Activated CD4-positive, alpha-beta T cell treated with anti-CD3 and anti-CD28 coated beads, Interleukin-2, amount 10 ng/mL, durations not matched to agents 24 days and 14 days (primary cell): Measurements from ENCODE around the gene VWA1. TPM values are rescaled to one million over a fixed set of nuclear protein-coding genes. Genes with fewer than 3 reads are reported as not detected.
"Not testable (repeated sequence)": the region's sequence is repeated elsewhere in the genome, so short reads cannot be mapped to it uniquely, and the experiment has no call there.

Experiments
- DNase-seq: peaks from one replicate; pipeline ENCODE4 v3.0.0; 2022
- H3K27ac Mint-ChIP-seq: one replicate; pipeline ENCODE4 v1.8.0; 2022; ENCODE audit warnings: mild to moderate bottlenecking, mixed read lengths
- H3K27me3 Mint-ChIP-seq: one replicate; pipeline ENCODE4 v1.8.0; 2022; ENCODE audit warnings: mixed read lengths
- H3K36me3 Mint-ChIP-seq: one replicate; pipeline ENCODE4 v1.8.0; 2022; ENCODE audit warnings: low read depth, mild to moderate bottlenecking, mixed read lengths
- H3K4me1 Mint-ChIP-seq: one replicate; pipeline ENCODE4 v1.8.0; 2021; ENCODE audit warnings: mixed read lengths
- H3K4me3 Mint-ChIP-seq: one replicate; pipeline ENCODE4 v1.8.0; 2022; ENCODE audit warnings: mild to moderate bottlenecking, moderate library complexity, mixed read lengths
- H3K9me3 Mint-ChIP-seq: one replicate; pipeline ENCODE4 v1.8.0; 2021; ENCODE audit warnings: mixed read lengths
- intact Hi-C: fragments of 100-400 bp; cut with micrococcal nuclease; formaldehyde crosslinking; loops from one replicate; pipeline ENCODE4 v1.15.1; 2023
- total RNA-seq: library from RNA; stranded (reverse); gene quantifications from 2 replicates; pipeline ENCODE4 v1.2.3, GENCODE V29; 2022

Gene VWA1
- total RNA-seq, 1 donor from 2014 or later: 4.9 TPM

DNA sequence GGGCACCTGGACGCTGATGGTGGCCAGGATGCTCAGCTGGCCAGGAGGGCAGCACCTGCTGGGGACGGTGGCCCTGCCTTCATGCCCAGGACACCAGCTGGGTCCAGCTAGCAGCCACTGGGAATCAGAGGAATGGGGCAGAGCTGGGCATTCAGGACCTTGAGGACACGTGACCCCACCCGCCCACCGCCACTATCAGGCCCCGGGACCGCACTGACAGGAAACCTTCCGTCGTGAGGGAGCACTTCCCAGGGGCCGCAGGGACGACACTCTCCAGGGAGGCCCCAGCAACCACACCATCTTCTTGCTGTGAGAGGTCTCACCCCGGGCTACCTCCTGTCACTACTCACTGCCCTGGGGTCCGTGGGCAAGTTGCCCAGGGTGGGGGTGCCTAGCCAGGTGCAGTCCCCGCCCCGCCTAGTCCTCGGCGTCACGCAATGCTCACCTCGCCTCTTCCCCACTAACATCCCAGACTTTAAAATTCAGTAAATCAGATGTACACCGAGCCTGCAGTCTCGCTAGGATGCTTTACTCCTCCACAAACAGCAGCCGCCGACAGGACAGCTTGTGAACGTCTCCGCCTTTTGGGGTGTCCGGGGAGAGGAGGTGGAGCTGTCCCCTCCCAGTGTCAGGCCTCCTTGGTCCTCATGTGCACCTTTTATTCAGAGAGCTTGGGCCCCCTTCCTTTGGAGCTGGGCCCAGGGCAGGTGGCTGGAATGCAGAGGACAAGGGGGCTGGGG lies 4.9 kb downstream of the VWA1 start:
- Mint-ChIP-seq H3K4me3 (no peak overlapping the region), H3K9me3 (no peaks in the 10 kb centered on the region), H3K4me1 (peaks cover 4% of the 10 kb centered on the region), H3K27me3 (peaks cover 4% of the 10 kb centered on the region), H3K36me3 (no peaks in the 10 kb centered on the region), H3K27ac (no peak overlapping the region)
- intact Hi-C loops: loop anchor here (2.0 kb wide), 1 partner anchor 34 kb away; the partner anchor contains the start of gene MRPL20
- DNase-seq: no peak

DNA sequence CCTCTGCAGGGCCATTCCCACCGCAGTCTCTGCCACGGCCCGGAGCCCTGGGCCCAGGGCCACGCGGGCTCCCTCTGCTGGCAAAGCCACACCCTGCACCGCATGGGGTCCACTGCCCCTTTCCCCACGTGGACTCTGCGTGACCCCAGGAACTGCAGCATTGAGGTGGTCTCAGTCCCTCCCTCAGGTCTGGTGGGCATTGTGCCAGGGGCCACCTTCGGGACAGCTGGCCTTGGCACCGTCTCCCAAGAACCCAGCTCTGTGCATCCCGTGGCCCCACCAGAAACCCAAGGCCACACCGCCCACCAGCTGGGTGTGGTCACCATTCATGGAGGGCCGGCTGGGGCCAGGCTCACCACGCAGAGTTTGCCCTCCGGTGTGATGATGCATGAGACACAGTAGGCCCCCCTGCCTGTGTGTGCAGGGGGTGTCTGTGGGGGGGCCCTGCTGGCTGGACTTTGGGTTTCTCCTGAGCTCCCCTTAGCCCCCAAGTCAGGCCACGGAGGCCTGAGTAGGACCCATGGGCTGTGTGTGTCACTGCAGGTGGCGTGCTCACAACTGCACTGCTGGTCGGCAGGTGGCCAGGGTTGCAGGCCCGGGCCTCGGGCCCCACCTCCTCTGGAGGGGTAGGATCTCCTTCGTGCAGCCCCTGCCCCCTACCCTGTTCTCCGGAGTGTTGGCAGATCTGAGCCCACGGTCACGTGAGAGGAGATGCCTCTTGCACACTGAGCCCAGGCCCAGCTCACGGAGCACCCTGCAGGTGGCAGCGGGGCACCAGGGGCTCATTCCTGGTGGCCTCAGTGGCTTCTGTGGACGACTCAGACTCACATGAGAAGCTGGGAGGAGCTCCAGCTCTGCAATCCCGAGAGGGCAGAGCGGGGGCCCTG lies 5.8 kb downstream of the VWA1 start:
- Mint-ChIP-seq H3K27me3 (peaks cover 3% of the 10 kb centered on the region), H3K36me3 (no peaks in the 10 kb centered on the region), H3K4me1 (peaks cover 3% of the 10 kb centered on the region), H3K9me3 (no peaks in the 10 kb centered on the region), H3K27ac (no peak overlapping the region), H3K4me3 (no peak overlapping the region)
- DNase-seq: peak; percentile 88
- intact Hi-C loops: loop anchor here (2.0 kb wide), 1 partner anchor 34 kb away; the partner anchor contains the start of gene MRPL20

DNA sequence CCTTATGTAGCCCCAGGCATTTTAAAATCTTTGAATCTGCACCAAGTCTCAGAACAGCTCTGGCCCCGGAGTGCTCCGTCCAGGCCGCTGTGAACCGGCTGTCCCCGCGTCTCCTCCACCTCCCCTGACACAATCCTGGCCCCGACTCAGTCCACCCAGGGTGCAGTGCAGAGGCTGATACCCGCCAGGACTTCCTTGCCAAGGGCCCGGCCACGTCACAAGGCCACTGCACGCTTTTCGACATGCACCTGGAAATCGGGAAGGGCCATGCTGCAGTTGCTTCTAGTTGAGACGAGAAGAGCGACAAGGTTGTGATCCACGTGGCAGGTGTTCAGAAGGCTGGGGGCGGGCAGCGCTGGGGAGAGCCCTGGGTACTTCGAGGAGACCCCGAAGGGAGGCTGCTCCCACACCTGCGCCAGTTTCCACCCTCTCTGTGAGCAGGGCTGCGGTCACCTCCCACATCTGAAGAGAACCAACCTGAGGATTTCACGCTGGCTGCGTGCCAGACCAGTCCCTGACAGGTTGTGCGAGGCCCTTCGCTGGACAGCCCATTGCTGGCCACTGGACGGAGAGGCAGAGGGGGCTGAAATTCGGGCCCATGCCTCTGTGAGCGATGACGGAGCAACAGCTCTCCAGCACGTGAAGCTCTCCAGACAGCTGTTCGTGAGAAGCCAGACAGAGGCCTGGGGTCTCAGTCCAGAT lies 6.7 kb downstream of the VWA1 start:
- intact Hi-C loops: no loop called here
- H3K4me3 Mint-ChIP-seq: no peak overlapping the region
- H3K36me3 Mint-ChIP-seq: no peaks in the 10 kb centered on the region
- no peaks in the 10 kb centered on the region for H3K9me3 Mint-ChIP-seq
- no peak overlapping the region for H3K27ac Mint-ChIP-seq
- peaks cover 2% of the 10 kb centered on the region for H3K4me1 Mint-ChIP-seq
- no peaks in the 10 kb centered on the region for H3K27me3 Mint-ChIP-seq
- DNase-seq: no peak

DNA sequence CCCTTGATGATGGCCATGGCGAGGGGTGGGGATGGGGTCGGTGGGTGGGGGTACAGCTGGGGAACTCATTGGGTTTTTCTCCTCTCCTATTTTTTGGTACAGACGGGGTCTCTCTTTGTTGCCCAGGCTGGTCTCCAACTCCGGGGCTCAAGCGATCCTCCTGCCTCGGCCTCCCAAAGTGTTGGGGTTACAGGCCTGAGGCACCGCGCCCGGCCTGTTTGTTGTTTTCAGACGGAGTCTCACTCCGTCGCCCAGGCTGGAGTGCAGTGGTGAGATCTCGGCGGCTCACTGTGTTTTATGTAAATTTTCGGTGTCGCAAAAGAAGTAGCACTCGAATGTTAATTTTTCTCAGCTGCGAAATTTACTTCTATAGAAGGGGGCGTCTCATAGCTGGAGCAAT lies 11.1 kb downstream of the VWA1 start:
- H3K36me3 Mint-ChIP-seq, H3K27me3 Mint-ChIP-seq, DNase-seq, H3K4me3 Mint-ChIP-seq, intact Hi-C loops, H3K4me1 Mint-ChIP-seq, H3K9me3 Mint-ChIP-seq, H3K27ac Mint-ChIP-seq: not testable (repeated sequence)

DNA sequence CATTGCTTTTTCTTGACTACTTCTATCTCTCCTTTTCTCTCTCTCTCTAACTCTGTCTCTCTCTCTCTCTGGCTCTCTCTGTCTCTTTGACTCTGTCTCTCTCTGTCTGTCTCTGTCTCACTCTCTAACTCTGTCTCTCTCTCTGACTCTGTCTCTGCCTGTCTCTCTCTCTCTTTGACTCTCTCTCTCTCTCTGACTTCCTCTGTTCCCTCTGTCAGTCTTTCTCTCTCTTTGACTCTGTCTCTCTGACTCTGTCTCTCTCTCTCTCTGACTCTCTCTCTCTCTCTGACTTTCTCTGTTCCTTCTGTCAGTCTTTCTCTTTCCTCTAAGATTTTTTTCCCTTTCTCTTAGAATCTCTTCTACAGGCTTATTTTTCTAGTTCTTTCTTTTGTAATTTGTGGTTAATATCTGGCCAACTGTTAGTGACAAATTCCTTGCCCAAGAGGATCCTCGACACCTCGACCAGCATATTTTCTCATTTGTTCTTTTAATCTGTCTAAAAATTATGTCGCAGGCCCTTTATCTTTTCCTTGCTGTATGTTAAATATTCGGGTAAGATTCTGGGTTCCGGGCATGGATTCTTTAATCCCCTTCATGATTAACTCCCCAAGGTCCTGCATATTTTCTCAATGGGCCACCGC lies 13.7 kb downstream of the VWA1 start, which contains the start of gene ATAD3C:
ATAD3C (plus strand) TSS at position 591 of the 641 bp plus-strand sequence. CDS start 995 bp downstream, outside the sequence.
- intact Hi-C loops: no loop called here
- Mint-ChIP-seq H3K4me3 (no peak within 1 kb of the TSS), H3K4me1 (no peaks in the 10 kb centered on the region), H3K27me3 (peaks cover 2% of the 10 kb centered on the region), H3K9me3 (no peaks in the 10 kb centered on the region), H3K27ac (no peak within 1 kb of the TSS), H3K36me3 (no peaks in the 10 kb centered on the region)
- DNase-seq: no peak

DNA sequence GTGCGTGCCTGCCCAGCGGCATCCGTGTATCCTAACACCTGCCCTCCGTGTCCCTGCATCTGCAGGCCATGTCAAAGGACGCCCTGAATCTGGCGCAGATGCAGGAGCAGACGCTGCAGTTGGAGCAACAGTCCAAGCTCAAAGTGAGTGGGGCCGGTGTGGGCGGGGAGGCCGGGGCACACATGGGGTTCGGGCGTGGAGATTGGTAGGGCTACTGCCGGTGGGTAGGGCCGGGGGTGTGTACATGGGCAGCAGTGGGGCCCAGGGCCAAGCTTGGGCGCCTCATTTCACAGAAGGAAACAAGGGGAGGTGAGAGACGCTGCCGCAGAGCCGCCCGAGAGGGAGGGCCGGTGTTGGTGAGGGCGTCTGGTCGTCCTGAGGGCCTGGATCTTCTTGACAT lies 15.1 kb downstream of the VWA1 start:
- DNase-seq, H3K36me3 Mint-ChIP-seq, H3K4me1 Mint-ChIP-seq, H3K27ac Mint-ChIP-seq, H3K27me3 Mint-ChIP-seq, intact Hi-C loops, H3K9me3 Mint-ChIP-seq, H3K4me3 Mint-ChIP-seq: not testable (repeated sequence)

DNA sequence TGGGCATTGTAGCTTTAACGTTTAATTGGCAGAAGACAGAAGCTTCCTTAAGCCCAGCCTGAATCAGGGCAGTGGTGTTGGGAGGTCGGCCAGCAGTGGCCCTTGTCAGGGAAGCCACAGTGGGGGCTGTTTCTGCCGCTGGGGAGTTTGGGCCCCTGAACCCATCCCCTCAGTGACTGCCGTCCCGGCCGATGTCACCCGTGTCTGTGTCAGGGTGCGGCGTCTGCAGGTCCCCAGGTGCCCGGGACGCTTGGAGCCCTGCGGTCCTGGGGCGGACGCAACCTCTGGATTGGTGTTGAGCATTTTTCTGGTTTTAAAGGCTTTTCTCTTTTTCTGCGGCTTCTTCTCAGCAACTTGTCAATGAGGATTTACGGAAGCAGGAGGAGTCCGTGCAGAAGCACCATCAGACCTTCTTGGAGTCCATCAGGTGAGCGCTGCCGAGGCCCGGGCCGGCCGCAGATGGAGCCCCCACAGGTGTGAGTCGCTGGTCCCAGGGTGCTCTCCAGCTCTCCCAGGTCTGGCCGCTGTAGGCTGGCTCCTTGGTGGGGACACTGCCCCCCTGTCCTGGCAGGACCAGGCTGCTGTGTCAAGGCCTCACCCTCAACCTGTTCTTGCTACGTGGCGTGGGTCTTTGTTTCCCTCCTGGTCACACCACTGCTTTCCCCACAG lies 16.3 kb downstream of the VWA1 start:
- intact Hi-C loops: no loop called here
- H3K9me3 Mint-ChIP-seq: no peaks in the 10 kb centered on the region
- DNase-seq: no peak
- H3K4me3 Mint-ChIP-seq: no peak overlapping the region
- no peak overlapping the region for H3K27ac Mint-ChIP-seq
- H3K27me3 Mint-ChIP-seq: peaks cover 2% of the 10 kb centered on the region
- no peaks in the 10 kb centered on the region for H3K36me3 Mint-ChIP-seq
- H3K4me1 Mint-ChIP-seq: no peaks in the 10 kb centered on the region

DNA sequence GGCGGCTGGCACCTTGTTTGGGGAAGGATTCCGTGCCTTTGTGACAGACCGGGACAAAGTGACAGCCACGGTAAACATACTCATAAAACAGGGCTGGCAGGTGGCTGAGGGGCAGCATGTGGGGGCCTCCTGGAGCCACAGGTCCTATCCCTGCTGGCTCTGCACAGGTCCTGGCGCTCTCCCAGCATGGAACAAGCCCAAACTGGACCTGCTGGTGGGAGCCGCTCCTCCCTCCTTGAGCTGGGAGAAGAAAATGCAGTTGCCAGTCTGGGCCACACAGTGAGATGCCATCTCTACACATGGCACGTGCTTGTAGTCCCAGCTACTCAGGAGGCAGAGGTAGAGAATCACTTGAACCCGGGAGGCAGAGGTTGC lies 16.9 kb downstream of the VWA1 start:
- H3K4me1 Mint-ChIP-seq, H3K9me3 Mint-ChIP-seq, H3K27ac Mint-ChIP-seq, H3K27me3 Mint-ChIP-seq, H3K4me3 Mint-ChIP-seq, intact Hi-C loops, DNase-seq, H3K36me3 Mint-ChIP-seq: not testable (repeated sequence)

DNA sequence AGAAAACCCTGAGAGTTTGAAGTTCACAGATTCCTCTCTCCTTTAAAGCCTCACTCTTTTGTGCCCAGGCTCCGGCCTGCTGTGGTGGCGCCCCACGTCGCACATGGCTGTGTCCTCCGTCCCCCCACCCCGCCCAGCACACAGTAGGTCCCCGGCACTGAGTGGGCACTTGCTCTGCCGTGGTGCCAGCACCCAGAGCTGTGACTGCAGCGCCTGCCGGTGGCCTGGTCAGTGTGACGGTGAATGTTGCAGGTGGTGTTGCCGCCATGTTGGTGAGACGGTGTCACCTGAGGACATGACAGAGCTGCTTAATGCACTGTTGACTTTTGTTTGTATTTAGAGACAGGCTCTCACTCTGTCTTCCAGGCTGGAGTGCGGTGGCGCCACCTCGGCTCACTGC lies 17.4 kb downstream of the VWA1 start:
- Mint-ChIP-seq H3K27ac (no peak overlapping the region), H3K9me3 (no peaks in the 10 kb centered on the region), H3K4me1 (no peaks in the 10 kb centered on the region), H3K27me3 (peaks cover 2% of the 10 kb centered on the region), H3K4me3 (no peak overlapping the region), H3K36me3 (no peaks in the 10 kb centered on the region)
- intact Hi-C loops: no loop called here
- no peak for DNase-seq

DNA sequence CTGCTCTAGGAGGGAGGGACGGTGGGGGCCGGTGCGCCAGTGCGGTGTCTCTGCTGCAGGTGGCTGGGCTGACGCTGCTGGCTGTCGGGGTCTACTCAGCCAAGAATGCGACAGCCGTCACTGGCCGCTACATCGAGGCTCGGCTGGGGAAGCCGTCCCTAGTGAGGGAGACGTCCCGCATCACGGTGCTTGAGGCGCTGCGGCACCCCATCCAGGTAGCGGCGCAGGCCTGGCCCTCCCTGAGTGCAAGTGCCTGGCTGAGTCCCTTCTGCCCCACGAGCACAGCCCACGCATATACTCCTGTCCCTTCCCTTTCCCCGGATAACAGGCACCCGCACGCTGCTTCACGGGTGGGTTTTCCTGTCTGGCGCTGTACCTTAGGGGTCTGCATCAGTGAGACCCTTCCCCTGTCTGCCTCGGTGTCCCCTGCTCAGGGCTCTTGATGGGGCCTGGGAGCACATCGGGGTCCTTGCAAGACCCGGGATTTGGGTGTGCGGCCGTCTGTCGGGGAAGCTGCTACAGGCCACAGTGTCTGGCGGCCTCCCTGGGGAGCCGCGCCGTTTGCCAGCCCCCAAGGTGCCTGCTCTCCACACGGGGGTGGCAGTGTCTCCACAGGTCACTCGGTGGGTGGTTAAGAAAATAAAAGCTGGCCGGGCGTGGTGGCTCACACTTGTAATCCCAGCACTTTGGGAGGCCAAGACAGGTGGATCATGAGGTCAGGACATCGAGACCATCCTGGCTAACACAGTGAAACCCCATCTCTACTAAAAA lies 19.0 kb downstream of the VWA1 start:
- H3K9me3 Mint-ChIP-seq, intact Hi-C loops, H3K27me3 Mint-ChIP-seq, H3K27ac Mint-ChIP-seq, H3K36me3 Mint-ChIP-seq, H3K4me1 Mint-ChIP-seq, DNase-seq, H3K4me3 Mint-ChIP-seq: not testable (repeated sequence)

DNA sequence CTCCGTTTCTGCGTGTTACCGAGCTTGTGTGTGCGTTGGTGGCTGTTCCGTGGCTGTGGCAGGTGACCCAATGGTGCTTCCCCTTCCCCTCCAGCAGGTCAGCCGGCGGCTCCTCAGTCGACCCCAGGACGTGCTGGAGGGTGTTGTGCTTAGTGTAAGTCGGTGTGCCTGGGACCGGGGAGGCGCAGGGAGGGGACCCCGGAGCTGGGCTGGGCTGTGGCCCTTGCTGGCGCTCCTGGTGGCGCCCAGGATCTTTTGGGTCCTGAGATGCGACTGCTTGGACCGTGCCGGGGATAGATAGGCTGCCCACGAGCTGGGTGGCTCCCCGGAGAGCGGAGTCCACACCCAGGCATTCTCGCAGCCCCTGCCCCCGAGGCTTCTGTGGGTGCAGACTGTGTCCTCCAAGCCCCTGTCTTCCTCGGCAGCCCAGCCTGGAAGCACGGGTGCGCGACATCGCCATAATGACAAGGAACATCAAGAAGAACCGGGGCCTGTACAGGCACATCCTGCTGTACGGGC lies 19.9 kb downstream of the VWA1 start:
- Mint-ChIP-seq H3K9me3 (no peaks in the 10 kb centered on the region), H3K4me3 (no peak overlapping the region), H3K27me3 (no peaks in the 10 kb centered on the region), H3K36me3 (no peaks in the 10 kb centered on the region), H3K4me1 (no peaks in the 10 kb centered on the region), H3K27ac (no peak overlapping the region)
- no peak for DNase-seq
- intact Hi-C loops: no loop called here

DNA sequence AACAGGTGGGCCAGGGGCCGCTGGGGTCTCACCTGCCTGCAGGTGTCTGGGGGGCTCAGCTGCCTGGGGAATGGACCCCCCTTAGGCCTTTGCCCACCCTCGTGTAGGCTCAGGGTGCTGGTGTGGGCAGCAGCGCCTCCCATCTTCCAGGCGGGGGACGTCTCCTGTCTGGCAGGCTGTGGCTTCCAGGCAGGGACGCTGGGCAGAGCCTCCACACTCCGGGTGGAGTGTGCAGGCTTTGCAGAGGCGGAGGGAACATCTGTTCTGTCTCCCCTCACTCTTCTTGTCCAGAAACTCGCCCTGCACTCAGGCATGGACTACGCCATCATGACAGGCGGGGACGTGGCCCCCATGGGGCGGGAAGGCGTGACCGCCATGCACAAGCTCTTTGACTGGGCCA lies 20.4 kb downstream of the VWA1 start:
- H3K9me3 Mint-ChIP-seq, H3K4me1 Mint-ChIP-seq, DNase-seq, intact Hi-C loops, H3K4me3 Mint-ChIP-seq, H3K27ac Mint-ChIP-seq, H3K27me3 Mint-ChIP-seq, H3K36me3 Mint-ChIP-seq: not testable (repeated sequence)
